Ishikawa (cell line): Measurements from ENCODE around the gene PRPF40B.

Experiments
- CEBPB ChIP-seq: IDR thresholded peaks from 2 replicates; pipeline ENCODE4 v1.6.1; 2012
- MAX ChIP-seq: IDR thresholded peaks from 2 replicates; pipeline ENCODE4 v1.6.1; 2012
- ZBTB7A ChIP-seq: IDR thresholded peaks from 2 replicates; pipeline ENCODE4 v1.6.1; 2012; ENCODE audit warnings: low read depth

- TF ChIP-seq ZBTB7A (no peak), CEBPB (no peak), MAX (no peak)
Measured at GRCh38 chr12:49669796-49670195, 46.4 kb downstream of the PRPF40B start.
